IMR-90 (cell line): ENCODE measurements around the gene HIC2. TPM values are rescaled to one million over a fixed set of nuclear protein-coding genes. Genes with fewer than 3 reads are reported as not detected.
A peak's percentile ranks its signal among the peaks of the same experiment; 100 is the strongest.
"Not testable (repeated sequence)": the region's sequence is repeated elsewhere in the genome, so short reads cannot be mapped to it uniquely, and the experiment has no call there.

Source experiments
- ATAC-seq: fragments of 200-7000 bp; cut with Tn5 transposase; 2 replicates; pipeline ENCODE4 v1.9.1; 2020; ENCODE audit warnings: low read depth, mild to moderate bottlenecking, moderate library complexity
- BruUV-seq: library from RNA; stranded (reverse); fragments of 400-500 nt; replicated peaks from 2 replicates; lab custom pipeline; 2021; lab: Mats Ljungman, UMichigan
- CTCF ChIA-PET: fragments of 300-600 bp; formaldehyde crosslinking; extraction: SDS; loops from one replicate; lab custom pipeline; 2021; ENCODE audit warnings: antibody characterized with exemption; lab: Yijun Ruan, JAX
- POLR2A ChIA-PET: fragments of 300-600 bp; sonication (Branson Sonifier 250); formaldehyde crosslinking; loops from one replicate; lab custom pipeline; 2022; ENCODE audit warnings: antibody characterized with exemption; ENCODE audit not compliant: unreplicated experiment; lab: Charles Lee
- DNase-seq: peaks from one replicate; pipeline ENCODE4 v3.0.0; 2013
- H2AFZ ChIP-seq: replicated peaks from 2 replicates; pipeline ENCODE3; 2013; ENCODE audit warnings: low read length, mild to moderate bottlenecking; ENCODE audit not compliant: poor library complexity
- H2AK5ac ChIP-seq: 2 replicates; pipeline ENCODE4 v1.6.1; 2013; ENCODE audit warnings: low read depth, low read length, inconsistent platforms
- H2AK9ac ChIP-seq: replicated peaks from 2 replicates; pipeline ENCODE3; 2013; ENCODE audit warnings: mild to moderate bottlenecking, low read depth, low read length, moderate library complexity; ENCODE audit not compliant: poor library complexity
- H2BK120ac ChIP-seq: 2 replicates; pipeline ENCODE4 v1.6.1; 2013; ENCODE audit warnings: low read depth, low read length, inconsistent platforms
- H2BK15ac ChIP-seq: 3 replicates; pipeline ENCODE4 v1.6.1; 2013; ENCODE audit warnings: low read depth, low read length, inconsistent platforms
- H2BK20ac ChIP-seq: 2 replicates; pipeline ENCODE4 v1.6.1; 2013; ENCODE audit warnings: low read depth, mild to moderate bottlenecking, inconsistent platforms, low read length, moderate library complexity
- H2BK5ac ChIP-seq: 2 replicates; pipeline ENCODE4 v1.6.1; 2013; ENCODE audit warnings: mild to moderate bottlenecking, low read depth, low read length, inconsistent platforms; ENCODE audit not compliant: poor library complexity, severe bottlenecking
- H3K14ac ChIP-seq: replicated peaks from 2 replicates; pipeline ENCODE4 v1.6.1; 2013; ENCODE audit warnings: low read depth, low read length, inconsistent platforms
- H3K18ac ChIP-seq: 2 replicates; pipeline ENCODE4 v1.6.1; 2013; ENCODE audit warnings: low read depth, low read length, control low read depth
- H3K23ac ChIP-seq: 2 replicates; pipeline ENCODE4 v1.6.1; 2013; ENCODE audit warnings: low read depth, low read length, inconsistent platforms
- H3K27ac ChIP-seq: 2 replicates; pipeline ENCODE4 v1.5.1; 2013; ENCODE audit warnings: mild to moderate bottlenecking, control low read depth, low read length; ENCODE audit not compliant: insufficient read depth
- H3K27me3 ChIP-seq: 2 replicates; pipeline ENCODE4 v1.6.1; 2013; ENCODE audit warnings: low read length; ENCODE audit not compliant: control insufficient read depth, insufficient read depth
- H3K36me3 ChIP-seq: 2 replicates; pipeline ENCODE4 v1.6.1; 2013; ENCODE audit warnings: low read length, mixed read lengths; ENCODE audit not compliant: control insufficient read depth, insufficient read depth
- H3K4ac ChIP-seq: 2 replicates; pipeline ENCODE4 v1.6.1; 2013; ENCODE audit warnings: low read depth, low read length, inconsistent platforms
- H3K4me1 ChIP-seq: 2 replicates; pipeline ENCODE4 v1.6.1; 2013; ENCODE audit warnings: low read length, mixed read lengths; ENCODE audit not compliant: control insufficient read depth, insufficient read depth
- H3K4me2 ChIP-seq: 2 replicates; pipeline ENCODE4 v1.6.1; 2013; ENCODE audit warnings: low read depth, mild to moderate bottlenecking, control low read depth, low read length, moderate library complexity
- H3K4me3 ChIP-seq: 2 replicates; pipeline ENCODE4 v1.5.1; 2013; ENCODE audit warnings: low read depth, mild to moderate bottlenecking, control low read depth, low read length, moderate library complexity; ENCODE audit not compliant: insufficient read depth
- H3K56ac ChIP-seq: 2 replicates; pipeline ENCODE4 v1.6.1; 2013; ENCODE audit warnings: low read length, inconsistent platforms; ENCODE audit not compliant: insufficient read depth; ENCODE audit errors: extremely low read depth
- H3K79me1 ChIP-seq, 2 experiments: 2 replicates each; pipeline ENCODE4 v1.6.1; 2013; ENCODE audit warnings: low read length in 2 of 2, inconsistent platforms in 1 of 2, low read depth in 1 of 2
- H3K9ac ChIP-seq: 2 replicates; pipeline ENCODE4 v1.6.1; 2013; ENCODE audit warnings: low read depth, low read length, control low read depth
- H3K9me1 ChIP-seq: 2 replicates; pipeline ENCODE4 v1.6.1; 2013; ENCODE audit warnings: low read length, inconsistent platforms; ENCODE audit not compliant: insufficient read depth
- H3K9me3 ChIP-seq: 2 replicates; pipeline ENCODE4 v1.6.1; 2013; ENCODE audit warnings: low read length; ENCODE audit not compliant: control insufficient read depth, insufficient read depth
- H4K20me1 ChIP-seq: 2 replicates; pipeline ENCODE4 v1.6.1; 2013; ENCODE audit warnings: low read length, inconsistent platforms; ENCODE audit not compliant: insufficient read depth
- H4K5ac ChIP-seq: 2 replicates; pipeline ENCODE4 v1.6.1; 2013; ENCODE audit warnings: mild to moderate bottlenecking, low read depth, low read length, control low read depth
- H4K8ac ChIP-seq, 2 experiments: 2 replicates each; pipeline ENCODE4 v1.6.1; 2013; ENCODE audit warnings: low read depth in 2 of 2, low read length in 2 of 2, control low read depth in 1 of 2, inconsistent platforms in 1 of 2
- H4K91ac ChIP-seq: 2 replicates; pipeline ENCODE4 v1.6.1; 2013; ENCODE audit warnings: low read depth, low read length, inconsistent platforms; ENCODE audit not compliant: insufficient read depth
- WGBS, 2 experiments: methylation state at CpG; one replicate each; pipeline versions ENCODE4 v1.1.5 to v1.1.7; 2013; ENCODE audit warnings: missing lambda C conversion rate in 2 of 2; ENCODE audit not compliant: insufficient read length in 1 of 2; ENCODE audit errors: extremely low coverage in 2 of 2; 5-methylcytosine and 5-hydroxymethylcytosine counted together
- dilution Hi-C: fragments of 300-500 bp; cut with HindIII; formaldehyde crosslinking; loops from one replicate; pipeline ENCODE4 v1.14.3; 2018; ENCODE audit warnings: low sequenced_read_pairs; ENCODE audit not compliant: unreplicated experiment
- in situ Hi-C: fragments of 300-500 bp; cut with MboI; formaldehyde crosslinking; loops from 3 replicates; pipeline ENCODE4 v1.14.3; 2019; ENCODE audit warnings: low sequenced_read_pairs, inconsistent platforms, mixed read lengths
- intact Hi-C: fragments of 100-400 bp; cut with micrococcal nuclease; formaldehyde crosslinking; loops from 2 replicates; pipeline ENCODE4 v1.10.0; 2022
- polyA plus RNA-seq, 3 experiments: library from polyadenylated mRNA; depleted of rRNA; stranded (reverse); fragments of >200 nt; gene quantifications; 2 replicates each; pipeline ENCODE4 v1.2.3, GENCODE V29; 2012; ENCODE audit warnings: low replicate concordance in 1 of 3
- total RNA-seq: library from RNA; depleted of rRNA; stranded (reverse); fragments of >200 nt; gene quantifications from 2 replicates; pipeline ENCODE4 v1.2.3, GENCODE V29; 2012

The HIC2 gene
- total and polyA plus RNA-seq, 2 of the 4 experiments (the other 2 are of a cell fraction): 1.4 to 2.4 TPM

- H3K4me1 ChIP-seq, H4K91ac ChIP-seq, H3K27ac ChIP-seq, dilution Hi-C loops, intact Hi-C loops, H3K56ac ChIP-seq, H2BK120ac ChIP-seq, H3K9me3 ChIP-seq, H3K4ac ChIP-seq, H3K9ac ChIP-seq, H2BK5ac ChIP-seq, H2BK20ac ChIP-seq, H2BK15ac ChIP-seq, CTCF ChIA-PET, H3K79me1 ChIP-seq, POLR2A ChIA-PET, H2AFZ ChIP-seq, H3K9me1 ChIP-seq, BruUV-seq, H3K4me2 ChIP-seq, H3K23ac ChIP-seq, H2AK5ac ChIP-seq, H3K14ac ChIP-seq, H3K27me3 ChIP-seq, DNase-seq, H2AK9ac ChIP-seq, H3K4me3 ChIP-seq, H4K5ac ChIP-seq, in situ Hi-C loops, H4K20me1 ChIP-seq, ATAC-seq, H3K36me3 ChIP-seq, H3K18ac ChIP-seq, H4K8ac ChIP-seq: not testable (repeated sequence)
- no CpG with 5 or more reads among the region's 7 CpGs for WGBS, 2 experiments
Measured at GRCh38 chr22:21498489-21498888, 81.3 kb downstream of the HIC2 start.

DNA sequence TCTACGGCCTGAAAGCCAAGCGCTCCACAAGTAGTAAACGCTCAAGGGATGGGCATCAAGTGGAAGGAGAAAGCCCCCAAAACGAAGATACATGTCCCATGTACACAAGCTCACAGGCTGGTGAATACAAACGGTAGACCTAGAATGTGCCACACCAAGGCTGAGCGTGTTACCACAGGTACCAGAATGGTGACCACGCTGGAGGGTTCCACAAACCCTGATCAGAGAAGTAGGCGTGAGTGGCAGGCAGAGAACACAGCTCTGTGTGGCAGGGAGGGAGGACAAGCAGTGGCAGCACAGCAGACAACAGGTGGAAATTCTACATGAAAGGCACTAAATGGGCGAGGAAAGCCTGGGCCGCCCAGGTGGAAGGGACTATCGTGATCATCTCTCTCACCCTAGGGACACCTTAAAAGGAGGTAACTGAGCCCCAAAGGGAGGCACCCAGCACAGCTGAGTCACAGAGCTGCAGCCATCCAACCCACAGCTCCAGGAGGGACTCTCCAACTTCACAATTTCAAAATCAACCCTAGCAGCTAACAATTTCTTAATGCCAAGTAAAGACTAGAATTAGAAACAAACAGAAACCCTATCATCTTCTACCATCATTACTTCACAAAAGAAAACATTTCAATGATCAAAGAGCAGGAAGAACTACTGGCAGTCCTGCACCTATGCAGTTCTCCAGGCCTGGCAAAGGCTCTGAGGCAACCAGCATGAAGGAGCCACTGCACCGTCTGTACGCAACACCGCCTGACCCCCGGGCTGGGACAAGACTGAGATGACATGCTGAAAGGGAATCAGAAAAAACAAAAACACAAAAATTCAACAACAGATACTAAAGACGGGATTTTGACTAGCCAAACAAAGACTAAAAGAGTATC, 82.7 kb downstream of the HIC2 start:
- H4K20me1 ChIP-seq, H3K4me2 ChIP-seq, H4K5ac ChIP-seq, H2BK5ac ChIP-seq, DNase-seq, intact Hi-C loops, H3K56ac ChIP-seq, H3K23ac ChIP-seq, H2AK9ac ChIP-seq, H3K4ac ChIP-seq, H2AK5ac ChIP-seq, H4K91ac ChIP-seq, H2BK20ac ChIP-seq, H2BK15ac ChIP-seq, H2BK120ac ChIP-seq, H3K14ac ChIP-seq, H3K27me3 ChIP-seq, in situ Hi-C loops, H3K4me1 ChIP-seq, dilution Hi-C loops, H3K36me3 ChIP-seq, POLR2A ChIA-PET, H3K9ac ChIP-seq, H3K27ac ChIP-seq, H3K18ac ChIP-seq, H3K9me1 ChIP-seq, ATAC-seq, H2AFZ ChIP-seq, H3K4me3 ChIP-seq, H3K9me3 ChIP-seq, H3K79me1 ChIP-seq, H4K8ac ChIP-seq, CTCF ChIA-PET: not testable (repeated sequence)
- BruUV-seq: TSS peak; percentile 36
- no CpG with 5 or more reads among the region's 16 CpGs for WGBS, 2 experiments
